Dermis microvascular lymphatic vessel endothelial cell (primary cell): ENCODE data around the gene CABP2. TPM values are rescaled to one million over a fixed set of nuclear protein-coding genes. Genes with fewer than 3 reads are reported as not detected.
A peak's percentile ranks its signal among the peaks of the same experiment; 100 is the strongest.
"Not testable (repeated sequence)": the region's sequence is repeated elsewhere in the genome, so short reads cannot be mapped to it uniquely, and the experiment has no call there.

Experiments used
- DNase-seq, 2 donors: peaks; one replicate each; pipeline versions ENCODE4 v3.0.0 to v3.0.0-alpha.2; 2010; ENCODE audit warnings: low read depth in 2 of 2
- total RNA-seq: library from RNA; depleted of rRNA; stranded (reverse); fragments of >200 nt; gene quantifications from 2 replicates; pipeline ENCODE4 v1.2.1, GENCODE V29; 2014

The CABP2 gene
- total RNA-seq = not detected in 2 replicates

GRCh38 chr11:67522844-67523555 is at the start of gene CABP2:
Gene CABP2 (minus strand): TSS chr11:67523446. CDS start chr11:67523326, 120 bp downstream.
- no peak for DNase-seq

GRCh38 chr11:67572747-67573419 is 49.6 kb upstream of the CABP2 start:
- peak; percentile 33 to 73 for DNase-seq

- DNase-seq = no peak
Measured at GRCh38 chr11:67572305-67572704, 49.1 kb upstream of the CABP2 start.

- no peak for DNase-seq
Measured at GRCh38 chr11:67571443-67571842, 48.2 kb upstream of the CABP2 start.

DNA sequence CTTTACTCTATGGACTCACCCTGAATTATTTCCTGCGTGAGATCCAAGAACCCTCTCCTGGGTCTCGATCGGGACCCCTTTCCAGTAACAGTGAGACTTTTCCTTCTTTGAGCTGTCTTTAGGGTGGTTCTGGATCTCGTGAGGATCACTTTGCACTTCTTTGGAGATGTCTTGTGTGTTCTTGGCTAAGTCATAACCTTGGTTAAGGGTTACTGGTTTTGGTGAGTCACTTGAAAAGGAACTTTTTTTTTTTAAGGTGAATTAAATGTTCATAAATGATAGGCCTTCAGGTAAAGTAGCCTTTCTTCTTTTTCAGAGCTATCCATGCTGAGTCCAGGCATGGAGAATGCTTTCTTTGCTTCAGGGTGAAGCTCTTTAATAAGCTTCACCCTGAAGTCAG is 41.0 kb upstream of the CABP2 start:
- DNase-seq = no peak

GRCh38 chr11:67563705-67564114 is 40.5 kb upstream of the CABP2 start:
- peak; percentile 78 to 96 for DNase-seq

DNA sequence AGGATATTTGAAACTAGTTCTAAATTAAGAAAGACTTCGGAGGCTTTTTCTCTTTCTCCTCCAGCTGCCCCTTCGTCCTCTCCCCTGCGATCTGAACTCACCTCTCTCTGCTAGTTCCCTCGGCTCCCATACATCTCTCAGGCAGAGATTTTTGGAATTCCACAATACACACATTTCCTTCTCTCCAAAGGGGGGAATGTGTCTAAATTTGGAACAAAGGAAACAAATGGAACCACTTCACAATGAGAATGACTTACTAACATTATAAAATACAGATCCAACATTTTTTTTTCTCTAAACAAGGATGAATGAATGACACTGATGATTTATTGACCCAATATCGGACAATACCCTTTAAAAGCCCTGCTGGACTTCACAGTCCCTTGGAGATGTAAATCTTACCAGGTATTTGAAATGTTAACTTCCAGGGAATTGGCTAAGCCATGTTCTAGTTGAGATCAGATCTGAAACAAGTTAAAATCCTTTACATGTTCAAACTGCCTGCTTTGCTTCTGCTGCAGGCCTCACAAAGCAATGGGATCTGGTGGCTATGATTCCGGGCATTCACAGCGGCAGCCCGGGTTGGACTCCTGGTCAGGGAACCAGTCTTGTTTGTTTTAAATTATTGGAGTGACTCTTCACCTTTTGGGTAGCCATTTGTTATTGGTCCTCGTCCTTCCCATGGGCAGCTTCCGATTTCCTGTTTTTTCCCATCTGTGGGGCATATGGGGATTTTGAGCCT is 39.9 kb upstream of the CABP2 start:
- DNase-seq = peak; percentile 30 to 49

DNA sequence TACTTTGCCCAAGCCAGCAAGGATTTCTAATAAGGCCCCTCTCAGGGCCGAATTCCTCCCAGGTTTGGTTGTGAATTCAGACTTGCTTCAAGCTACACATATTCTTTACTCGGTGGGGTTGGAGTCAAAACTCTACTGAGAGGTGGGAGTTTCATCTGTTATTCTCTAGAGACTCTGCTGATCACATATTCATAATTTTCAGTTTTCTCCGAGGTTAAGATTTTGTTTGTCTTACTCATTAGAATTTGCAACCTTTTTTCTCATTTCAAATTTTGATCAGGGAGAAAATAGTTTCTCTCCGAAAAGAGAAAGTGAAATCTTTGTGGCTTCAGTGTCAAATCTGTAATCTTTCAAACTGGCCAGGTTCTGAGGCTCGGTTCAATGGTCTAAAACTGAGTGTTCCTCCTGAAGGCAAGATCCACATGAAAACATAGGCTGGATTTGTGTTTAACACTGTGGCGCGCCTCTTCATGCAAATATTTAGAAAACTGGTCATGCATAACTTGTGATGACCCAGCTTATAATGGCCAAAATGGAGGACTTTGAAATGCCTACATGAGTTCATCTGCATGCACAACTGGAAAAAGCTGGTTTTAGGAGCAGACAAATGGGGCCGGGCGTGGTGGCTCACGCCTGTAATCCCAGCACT is 38.8 kb upstream of the CABP2 start:
- no peak for DNase-seq

DNA sequence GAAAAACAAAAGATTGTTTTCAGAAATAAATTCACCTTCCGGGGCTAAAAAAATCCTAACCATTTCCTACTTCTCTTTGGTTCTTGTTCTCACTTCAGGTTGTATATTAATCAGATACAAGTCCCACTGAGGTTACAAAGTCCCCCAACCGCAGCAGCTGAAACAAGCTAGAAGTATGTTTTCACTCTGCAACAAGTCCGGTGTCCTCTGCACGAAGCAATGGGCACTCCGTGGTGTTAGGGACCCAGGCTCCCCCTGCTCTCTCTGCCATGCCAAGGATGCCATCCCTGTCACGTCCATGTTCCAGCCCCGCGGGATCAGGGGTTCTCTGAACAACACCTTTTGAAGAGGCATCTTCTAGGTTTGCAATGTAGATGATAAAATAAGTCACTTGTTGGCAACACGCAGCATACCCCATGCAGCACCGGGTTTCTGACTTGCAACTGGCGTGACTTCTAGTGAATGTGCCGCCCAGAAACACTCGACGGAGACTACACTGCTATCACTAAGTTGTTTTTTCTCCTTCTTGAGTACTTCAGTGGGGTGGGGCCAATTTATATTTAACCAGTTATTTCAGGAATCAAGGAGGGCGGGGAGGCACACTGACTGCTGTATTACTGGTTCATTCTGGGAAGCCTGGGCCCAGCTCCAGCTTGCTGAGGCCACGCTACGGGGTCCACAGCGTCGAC is 35.0 kb upstream of the CABP2 start:
- DNase-seq = no peak

DNA sequence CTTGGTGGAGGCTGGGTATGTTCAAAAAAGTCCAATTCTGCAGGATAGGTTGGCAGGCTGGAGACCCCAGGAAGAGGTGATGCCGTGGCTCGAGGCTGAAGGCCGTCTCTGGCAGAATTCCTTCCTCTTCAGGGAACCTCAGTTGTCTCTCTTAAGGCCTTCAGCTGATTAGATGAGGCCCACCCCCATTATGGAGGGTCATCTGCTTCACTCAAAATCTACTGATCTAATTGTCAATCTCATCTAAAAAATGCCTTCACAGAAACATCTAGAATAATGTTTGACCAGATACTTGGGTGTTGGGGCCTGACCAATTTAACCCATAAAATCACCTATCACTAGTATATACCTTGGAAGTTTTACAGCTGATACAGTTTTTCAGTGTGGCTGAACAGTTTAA is 33.0 kb upstream of the CABP2 start:
- no peak for DNase-seq

DNA sequence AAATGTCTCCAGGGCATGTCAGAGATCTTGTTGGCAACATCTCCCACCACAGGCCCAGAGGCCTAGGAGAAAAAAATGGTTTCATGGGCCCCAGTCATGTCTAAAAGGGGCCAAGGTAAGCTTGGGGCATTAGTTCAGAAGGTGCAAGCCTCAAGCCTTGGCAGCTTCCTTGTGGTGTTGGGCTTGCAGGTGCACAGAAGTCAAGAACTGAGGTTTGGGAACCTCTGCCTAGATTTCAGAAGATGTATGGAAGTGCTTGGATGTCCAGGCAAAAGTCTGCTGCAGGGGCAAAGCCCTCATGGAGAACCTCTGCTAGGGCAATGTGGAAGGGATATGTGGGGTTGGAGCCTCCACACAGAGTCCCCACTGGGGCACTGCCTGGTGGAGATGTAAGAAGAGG is 28.5 kb upstream of the CABP2 start:
- DNase-seq = not testable (repeated sequence)

DNA sequence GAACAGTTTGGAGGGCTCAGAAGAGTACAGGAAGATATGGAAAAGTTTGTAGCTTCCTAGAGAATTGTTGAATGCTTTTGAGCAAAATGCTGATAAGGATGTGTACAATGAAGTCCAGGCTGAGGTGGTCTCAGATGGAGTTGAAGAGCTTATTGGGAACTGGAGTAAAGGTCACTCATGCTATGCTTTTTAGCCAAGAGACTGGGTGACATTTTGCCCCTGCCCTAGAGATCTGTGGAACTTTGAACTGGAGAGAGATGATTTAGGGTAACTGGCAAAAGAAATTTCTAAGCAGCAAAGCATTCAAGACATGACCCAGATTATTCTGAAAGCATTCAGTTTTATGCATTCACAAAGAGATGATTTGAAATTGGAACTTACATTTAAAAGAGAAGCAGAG is 27.9 kb upstream of the CABP2 start:
- DNase-seq = no peak

DNA sequence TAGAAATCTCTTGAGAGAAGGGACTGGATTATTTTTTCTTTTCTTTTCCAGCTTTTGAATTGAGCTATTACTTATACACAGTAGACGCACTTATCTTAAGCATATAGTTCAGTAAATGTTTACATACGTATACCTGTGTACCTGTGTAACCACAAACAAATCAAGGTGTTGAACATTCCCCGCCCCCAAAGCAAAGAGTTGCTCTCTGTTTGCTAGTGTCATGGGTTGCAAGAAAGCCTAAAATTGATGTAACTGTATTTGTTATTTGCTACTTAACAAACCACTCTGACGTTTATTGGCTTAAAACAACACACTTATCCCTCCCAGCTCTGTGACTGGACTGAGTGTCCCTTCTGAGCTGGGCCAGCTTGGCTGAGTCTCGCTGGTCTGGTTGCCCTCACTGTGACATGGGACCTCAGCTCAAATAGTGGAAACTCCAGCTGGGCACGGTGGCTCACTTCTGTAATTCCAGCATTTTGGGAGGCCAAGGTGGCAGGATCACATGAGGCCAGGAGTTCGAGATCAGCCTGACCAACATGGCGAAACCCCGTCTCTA is 25.4 kb upstream of the CABP2 start:
- DNase-seq = no peak

DNA sequence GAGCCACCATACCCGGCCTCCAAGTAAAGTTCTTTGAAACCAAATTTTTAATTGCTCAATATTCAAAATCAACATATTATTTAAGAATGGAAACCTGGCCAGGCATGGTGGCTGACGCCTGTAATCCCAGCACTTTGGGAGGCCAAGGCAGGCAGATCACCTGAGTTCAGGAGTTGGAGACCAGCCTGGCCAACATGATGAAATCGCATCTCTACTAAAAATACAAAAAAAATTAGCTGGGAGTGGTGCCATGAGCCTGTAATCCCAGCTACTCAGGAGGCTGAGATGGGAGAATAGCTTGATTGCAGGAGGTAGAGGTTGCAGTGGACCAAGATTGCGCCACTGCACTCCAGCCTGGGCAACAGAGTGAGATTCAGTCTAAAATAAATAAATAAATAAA is 24.9 kb upstream of the CABP2 start:
- not testable (repeated sequence) for DNase-seq

DNA sequence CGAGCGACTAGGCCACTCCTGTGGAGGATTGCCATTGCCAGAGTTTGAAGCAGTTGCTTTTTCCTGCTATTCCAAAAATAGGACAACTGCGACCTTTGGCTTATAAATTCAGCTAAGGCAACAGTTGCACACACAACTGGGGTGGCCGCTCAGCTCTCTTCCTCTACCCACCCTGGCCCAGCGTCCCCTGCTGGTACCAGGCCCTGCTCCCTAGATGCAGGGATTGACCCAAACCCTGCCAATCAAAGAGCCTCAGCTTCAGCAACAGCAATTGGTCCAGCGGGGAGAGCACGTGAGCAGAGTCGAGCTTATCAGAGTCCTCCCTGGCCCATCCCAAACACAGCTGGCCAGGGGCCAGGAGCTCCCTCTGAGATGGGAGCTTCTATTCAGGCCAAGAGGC is 22.0 kb upstream of the CABP2 start:
- no peak for DNase-seq

GRCh38 chr11:67544616-67545242 is 21.5 kb upstream of the CABP2 start:
- no peak for DNase-seq

- DNase-seq = no peak
Measured at GRCh38 chr11:67543585-67543984, 20.3 kb upstream of the CABP2 start.

DNA sequence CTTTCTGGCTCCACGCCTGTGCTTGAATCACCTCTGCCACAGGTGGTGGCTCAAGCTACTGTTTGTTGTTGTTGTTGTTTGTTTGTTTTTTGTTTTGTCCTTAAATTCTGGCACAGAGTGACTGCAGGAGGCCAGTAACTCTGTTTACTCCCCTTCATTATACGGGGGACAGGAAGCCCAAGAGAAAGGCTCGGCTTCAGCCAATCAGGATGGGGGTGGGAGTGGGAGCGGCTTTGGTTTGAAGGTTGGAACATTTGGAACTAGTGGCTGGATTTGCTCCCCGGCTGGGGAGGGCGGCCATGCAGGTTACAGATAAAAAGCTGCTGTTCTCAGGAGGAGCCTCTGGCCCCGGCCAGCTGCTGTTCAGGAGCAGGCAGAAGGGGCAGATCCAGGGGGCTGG is 19.7 kb upstream of the CABP2 start:
- no peak for DNase-seq

GRCh38 chr11:67542169-67542568 is 18.9 kb upstream of the CABP2 start:
- no peak for DNase-seq

DNA sequence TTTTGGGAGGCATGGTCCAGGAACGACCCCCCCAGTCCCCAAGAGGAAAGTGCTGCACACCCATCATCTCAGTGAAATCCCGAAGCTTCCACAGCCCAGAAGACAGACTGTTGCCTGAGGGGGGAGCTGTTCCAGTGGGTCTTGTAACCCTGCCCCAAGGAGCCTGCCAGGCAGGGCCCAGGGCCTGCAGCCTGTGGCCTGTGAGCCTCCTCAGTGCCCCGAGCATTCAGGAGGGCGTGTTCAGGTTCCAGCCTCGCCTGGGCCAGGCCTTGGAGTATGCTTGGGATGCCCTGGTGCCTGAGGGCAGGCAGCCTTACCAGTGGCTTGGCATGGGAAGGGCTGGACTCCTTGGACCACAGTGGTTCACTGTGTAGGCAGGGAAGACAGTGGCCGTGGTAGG is 18.0 kb upstream of the CABP2 start:
- no peak for DNase-seq

GRCh38 chr11:67539550-67539949 is 16.3 kb upstream of the CABP2 start:
- DNase-seq = no peak
